Embryonic facial prominence (tissue), 1 donor: ENCODE results near the gene HOTAIR.

Source experiments
- DNase-seq: peaks from one replicate; pipeline ENCODE4 v3.0.0-alpha.2; 2016; ENCODE audit errors: extremely low spot score

The HOTAIR gene

DNA sequence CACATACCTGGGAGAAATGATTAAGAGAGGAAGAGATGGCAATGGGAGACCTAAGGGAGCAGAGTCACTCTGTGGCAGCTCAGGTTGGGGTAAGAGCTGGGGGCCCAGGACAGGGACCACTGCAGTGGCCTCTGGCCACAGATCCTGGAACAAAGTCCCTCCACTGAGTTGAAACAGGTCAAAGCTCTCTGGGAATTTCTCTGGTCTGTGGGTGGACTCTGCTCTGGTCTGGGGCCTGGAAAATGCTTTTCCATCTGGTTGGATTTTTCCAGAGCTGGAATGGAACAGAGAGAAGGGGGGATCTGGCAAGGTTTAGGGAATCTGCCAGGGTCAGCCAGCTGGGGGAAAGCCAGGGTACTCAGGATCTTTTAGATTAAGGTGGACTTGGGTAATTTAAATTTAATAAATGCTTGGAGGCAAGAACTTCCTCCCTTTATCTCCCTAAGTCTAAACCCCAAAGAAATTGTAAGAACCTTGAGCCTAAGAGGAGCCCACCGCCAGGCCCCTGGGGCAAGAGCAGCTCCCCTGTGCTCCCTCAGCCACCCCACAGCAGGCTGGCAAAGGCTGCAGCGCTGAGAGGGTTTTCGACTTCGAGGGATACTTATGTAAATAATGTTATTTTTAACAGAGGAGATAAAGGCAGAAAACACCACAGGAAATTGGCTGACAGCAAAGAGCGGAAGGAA, 13.9 kb upstream of the HOTAIR start:
- DNase-seq: no peak

DNA sequence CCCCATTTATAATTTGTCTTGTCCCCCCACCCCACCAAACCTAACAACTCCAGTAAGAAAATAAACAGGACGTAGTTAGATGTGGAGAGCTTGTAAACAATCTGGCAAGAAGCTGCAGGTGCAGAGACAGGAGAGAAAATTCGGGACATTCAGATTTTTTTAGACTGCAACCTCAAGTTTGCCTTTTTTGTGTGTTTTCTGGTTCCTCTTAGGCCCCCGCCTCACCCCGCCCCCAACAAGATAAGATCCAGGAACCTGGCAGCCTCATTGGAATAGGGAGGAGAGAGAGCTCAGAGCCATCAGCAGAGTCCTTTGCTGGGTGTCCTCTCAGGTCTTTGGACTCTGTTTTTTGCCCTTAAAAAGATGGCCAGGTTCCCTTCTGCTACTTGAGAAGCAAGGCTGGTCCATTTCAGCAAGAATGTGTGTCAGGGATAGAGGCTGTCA, 13.1 kb upstream of the HOTAIR start:
- DNase-seq: no peak

DNA sequence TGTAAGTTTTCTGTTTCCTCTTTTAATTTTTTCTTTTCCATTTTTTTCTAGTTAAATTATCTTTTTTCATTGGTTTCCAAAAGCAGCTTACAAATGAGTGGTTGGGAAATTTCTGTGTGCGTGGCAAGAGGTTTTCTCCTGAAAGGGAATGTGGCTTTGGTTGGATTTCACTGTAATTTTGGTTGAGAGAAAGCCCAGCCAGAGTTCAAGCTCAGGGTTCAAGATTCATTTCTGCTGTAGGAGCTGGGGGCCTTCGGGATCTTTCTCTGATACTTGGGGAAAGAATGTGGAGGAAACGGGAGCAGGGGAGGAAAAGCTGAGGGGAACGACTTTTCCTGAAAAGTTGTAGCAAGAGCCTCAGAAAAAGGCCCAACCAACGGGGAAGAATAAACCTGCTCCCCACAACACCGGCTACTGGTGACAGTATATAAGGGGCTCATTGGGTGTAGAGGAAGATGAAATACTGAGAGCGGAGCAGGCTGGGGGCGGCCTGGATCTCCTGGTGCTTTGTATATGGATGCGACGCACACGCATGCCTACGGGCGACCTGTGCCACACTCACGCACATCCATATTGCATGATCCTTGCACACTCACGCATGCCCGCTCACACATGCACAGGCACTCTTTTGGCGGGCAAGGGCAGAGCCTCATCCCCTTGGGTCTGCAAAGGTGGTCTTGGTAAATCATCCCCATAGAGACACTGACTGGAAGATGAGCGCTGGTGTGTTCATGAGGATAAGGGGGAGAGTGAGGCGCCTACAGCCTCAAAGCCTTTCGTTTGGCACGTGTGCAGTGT, 12.1 kb upstream of the HOTAIR start:
- no peak for DNase-seq

DNA sequence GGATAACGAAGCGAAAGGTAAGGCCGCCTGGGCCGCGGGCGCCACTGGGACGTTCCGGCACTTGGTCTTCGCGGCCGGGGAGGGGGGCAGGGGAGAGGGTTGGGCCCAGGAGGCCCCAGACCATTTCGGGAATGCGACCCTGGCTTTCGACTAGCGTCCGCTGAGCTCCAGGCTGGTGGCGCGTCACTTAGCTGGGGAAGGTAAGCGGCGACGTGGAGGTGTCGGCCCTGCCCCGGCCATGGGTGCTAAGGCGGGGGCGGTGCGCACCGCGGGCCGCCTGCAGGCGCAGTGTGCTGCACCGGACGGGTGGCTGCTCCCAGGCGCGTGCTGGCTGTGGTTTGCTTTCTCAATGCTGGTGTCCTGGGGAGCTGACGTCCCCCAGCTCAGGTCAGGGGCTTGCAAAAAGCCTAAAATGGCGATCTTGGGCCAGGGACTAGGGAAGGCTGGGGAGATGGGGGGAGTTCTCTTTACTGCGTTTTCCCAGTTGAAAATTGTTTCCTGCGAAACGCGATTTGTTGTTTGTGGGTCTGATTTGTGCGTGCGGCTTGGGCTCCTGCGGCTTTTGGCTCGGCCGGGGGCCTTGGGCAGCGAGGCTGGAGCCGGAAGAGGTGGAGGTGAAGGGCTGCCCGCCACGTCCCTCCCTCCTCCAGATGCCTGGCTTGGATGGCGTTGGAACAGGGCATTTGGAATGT, 11.4 kb upstream of the HOTAIR start:
- DNase-seq: no peak

DNA sequence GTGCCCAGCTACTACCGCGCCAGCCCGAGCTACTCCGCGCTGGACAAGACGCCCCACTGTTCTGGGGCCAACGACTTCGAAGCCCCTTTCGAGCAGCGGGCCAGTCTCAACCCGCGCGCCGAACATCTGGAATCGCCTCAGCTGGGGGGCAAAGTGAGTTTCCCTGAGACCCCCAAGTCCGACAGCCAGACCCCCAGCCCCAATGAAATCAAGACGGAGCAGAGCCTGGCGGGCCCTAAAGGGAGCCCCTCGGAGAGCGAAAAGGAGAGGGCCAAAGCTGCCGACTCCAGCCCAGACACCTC, 10.9 kb upstream of the HOTAIR start:
- no peak for DNase-seq

DNA sequence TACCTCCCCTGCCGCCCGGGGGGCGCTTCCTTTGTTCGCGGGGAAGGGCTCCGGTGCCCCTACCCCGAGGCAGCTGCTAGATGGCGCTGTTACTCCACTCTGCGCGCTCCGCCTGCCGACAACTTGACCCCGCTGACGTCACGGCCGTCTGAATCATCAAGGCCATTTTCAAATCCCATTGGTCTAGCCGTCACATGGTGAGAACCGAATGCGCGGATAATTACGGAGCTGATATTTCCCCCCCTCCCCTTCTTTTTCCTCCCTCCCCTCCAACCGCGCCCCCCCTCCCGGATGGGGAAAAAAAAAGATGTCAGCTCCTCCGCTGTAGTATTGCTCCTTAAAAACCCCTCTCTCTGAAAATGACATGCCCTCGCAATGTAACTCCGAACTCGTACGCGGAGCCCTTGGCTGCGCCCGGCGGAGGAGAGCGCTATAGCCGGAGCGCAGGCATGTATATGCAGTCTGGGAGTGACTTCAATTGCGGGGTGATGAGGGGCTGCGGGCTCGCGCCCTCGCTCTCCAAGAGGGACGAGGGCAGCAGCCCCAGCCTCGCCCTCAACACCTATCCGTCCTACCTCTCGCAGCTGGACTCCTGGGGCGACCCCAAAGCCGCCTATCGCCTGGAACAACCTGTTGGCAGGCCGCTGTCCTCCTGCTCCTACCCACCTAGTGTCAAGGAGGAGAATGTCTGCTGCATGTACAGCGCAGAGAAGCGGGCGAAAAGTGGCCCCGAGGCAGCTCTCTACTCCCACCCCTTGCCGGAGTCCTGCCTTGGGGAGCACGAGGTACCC, 10.3 kb upstream of the HOTAIR start, which contains the start of gene HOXC10:
Gene HOXC10, plus strand, starts transcription at position 246 of the 791 bp plus-strand sequence. Its CDS starts 114 bp downstream, at position 360.
- peak; percentile 64 for DNase-seq

DNA sequence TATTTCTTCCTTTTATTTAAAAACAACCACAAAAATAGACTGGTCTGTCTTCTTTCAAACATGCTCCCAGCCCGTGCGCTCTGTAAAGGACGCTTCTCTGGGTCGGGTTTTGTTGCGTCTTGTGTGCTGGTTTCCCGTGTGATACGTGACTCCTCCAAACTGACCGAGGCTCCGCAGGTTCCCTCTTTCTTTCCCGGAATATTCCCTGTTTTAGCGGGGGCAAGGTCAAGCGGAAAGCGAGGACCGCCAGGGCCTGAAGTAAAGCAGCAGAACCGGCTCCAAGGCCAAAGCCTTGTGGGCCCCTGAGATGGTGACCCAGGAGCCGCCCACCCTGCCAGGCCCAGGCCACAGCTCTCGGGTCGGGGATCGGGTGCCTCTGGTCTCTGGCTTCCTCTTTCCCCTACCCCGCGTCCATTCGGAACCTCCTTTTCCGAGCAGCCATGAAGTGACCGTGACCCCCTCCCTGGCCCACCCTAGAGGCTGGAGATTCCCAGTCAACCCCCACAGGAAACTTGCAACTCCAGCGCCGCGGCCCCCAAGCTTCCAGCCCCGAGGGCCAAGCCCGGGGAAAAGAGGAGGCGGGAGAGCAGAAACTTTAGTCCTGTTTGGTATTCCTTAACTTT, 9.3 kb upstream of the HOTAIR start:
- DNase-seq: no peak

DNA sequence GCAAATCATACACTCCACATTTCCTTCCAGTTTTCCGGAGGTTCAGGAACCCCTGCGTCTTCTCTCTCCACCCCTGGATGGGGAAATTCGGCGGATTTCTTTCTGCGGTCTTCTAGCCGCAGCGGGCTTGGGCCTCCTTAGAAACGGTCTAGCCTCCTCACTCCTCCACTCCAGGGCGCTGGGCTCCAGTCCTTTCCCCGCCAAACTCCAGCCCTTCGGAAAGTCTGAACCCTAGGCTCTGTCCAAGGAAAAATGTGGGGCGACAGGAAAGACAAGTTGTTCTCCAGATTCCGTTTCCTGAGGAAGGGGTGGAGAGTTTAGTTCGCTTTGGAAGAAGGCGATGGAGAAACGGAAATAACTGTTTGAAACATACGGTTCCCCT, 8.8 kb upstream of the HOTAIR start:
- no peak for DNase-seq

DNA sequence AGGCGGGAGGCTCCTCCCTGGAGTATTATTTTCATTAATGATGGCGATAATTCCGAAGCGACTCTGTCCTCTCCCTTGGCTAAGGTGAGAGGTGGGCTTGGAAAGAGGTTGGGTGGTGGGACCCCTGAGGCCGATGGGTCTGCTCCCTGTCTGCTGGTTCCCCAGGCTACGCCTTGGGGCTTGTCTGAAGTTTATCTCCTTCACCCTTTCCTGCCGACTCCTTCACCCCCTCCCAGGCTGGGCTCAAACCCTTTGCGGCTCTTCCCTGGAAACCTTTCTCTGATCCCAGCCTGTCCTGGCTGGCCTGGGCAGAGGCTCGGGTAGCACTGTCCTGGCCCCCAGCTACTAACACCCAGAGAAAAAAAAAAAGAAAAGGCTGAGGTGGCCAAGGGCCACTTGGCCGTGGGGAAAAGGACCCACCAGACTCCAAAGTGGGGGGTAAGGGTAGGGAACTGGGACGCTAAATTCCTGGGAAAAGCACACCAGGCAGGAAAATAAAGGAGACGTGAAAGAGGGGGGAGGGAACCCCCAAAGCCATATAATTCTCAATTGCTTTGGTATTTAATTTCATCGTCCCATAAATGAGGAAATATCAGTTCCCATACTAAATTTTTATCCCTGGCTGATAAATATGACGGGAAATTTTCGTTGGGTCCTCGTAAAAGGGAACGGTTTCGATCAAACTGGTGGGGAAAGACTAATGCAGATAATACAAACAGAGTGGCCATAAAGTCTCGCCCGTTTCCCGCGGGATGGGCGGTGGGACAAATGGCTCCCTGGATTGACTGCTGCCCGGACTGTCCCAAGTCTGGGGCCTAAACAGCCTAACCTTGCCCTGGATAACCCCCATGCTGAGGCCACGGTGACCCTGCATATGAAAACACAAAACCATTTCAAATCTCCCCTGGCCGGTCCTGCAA, 8.2 kb upstream of the HOTAIR start:
- no peak for DNase-seq

DNA sequence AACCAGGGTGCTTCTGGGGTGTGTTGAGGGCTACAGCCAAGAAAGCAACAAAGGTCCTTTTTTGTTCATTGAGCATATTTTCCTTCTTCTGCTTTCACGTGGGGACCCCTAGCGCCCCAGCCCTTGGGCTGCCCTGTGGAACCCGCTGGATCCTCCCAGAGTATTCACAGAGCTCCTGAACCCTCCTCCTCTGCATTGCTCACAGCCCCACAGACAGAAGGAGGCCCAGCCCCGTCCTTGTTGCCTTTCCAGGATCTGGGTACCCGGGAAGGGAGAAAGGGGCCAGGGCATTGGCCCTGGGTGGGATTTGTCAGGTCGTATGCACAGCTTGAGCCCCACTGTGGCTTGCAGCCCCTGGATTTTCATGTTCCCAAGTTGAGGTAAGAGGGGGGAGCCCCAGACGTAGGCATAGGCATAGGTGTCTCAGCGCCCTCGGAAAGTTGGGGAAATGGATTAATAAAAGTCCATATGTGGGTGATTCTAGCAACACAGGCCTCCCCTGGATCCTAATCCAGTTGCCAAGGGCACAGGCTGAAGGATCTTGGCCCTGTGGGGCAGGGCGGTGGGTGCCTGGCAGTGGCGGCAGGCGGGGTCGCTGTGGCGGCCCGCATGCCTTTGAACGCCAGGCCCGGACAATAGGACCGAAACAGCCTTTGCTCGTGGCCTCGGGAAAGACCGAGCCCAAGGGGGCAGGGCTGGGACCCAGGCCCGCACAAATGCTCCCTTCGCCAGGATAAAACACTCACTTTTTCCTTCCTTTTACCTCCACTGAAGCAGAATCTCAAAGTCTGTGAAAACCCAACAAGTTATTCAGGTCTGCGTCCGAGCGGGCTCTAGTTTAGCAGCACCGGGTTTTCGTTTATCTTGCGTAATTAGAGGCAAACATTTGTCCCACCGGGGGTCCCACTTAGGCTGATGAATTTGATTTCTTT, 7.1 kb upstream of the HOTAIR start:
- no peak for DNase-seq

DNA sequence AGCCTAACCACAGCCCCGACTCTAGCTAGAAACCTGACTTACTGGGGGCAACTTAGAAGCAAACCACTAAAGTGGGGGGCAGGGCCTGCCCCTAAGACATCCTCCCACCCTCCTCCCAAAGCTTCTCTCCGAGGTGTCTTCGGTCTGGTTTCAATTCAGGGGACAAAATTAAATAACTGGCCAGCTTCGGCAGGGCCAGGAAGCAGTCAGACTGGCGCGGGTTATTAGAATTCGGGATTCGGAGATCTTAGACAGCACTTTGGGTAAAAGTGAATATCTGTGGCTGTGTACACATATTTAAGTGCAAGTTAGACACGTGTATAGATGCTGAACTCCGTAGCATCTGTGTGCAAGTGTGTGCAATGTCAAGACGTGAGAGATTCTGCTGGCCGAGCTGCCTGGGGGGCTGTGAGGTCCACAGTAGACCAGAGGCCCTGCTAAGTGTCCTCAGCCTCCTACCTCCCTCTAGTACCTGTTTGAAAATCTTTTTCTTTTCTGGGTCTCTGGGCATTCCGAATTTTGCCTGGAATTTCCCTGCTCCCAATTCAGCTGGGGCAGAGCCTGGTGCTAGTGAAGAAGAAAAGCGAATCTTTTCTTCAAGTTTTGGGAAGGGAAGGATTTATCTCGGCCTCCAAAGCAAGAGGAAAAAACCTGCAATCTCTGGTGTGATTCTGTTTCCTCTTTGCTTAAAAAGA, 6.2 kb upstream of the HOTAIR start:
- no peak for DNase-seq

DNA sequence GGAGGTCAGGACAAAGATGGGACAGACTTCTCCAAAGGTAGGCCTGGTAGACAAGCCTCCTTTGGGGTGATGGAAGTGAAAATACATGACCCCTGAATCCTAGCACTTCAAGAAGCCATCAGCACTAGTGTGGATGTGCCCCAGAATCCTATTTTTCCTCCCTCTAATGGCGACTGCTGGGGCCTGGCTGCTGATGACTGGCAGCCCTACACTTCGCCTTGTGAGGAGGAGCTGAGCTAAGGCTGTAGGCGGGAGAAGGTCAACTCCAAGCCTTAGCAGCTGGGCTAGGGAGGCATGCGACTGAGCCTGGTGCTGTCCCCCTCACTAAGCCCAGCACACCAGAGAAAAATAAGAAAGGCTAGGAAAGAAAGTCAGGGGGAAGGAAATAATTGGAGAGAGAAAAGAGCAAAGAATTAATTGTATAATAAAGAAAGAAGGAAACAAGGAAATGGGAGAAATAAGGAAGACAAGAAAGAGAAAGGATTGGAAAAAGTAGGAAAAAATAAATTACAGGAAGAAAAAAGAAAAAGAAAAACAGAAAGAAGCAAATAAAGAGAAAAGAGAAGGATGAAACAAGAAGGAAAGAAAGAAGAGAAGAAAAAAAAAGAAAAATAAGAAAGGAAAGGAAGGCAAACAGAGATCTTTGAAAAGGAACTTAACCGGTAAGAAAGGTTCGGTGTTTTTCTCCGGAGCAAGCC, 5.5 kb upstream of the HOTAIR start:
- DNase-seq: no peak

DNA sequence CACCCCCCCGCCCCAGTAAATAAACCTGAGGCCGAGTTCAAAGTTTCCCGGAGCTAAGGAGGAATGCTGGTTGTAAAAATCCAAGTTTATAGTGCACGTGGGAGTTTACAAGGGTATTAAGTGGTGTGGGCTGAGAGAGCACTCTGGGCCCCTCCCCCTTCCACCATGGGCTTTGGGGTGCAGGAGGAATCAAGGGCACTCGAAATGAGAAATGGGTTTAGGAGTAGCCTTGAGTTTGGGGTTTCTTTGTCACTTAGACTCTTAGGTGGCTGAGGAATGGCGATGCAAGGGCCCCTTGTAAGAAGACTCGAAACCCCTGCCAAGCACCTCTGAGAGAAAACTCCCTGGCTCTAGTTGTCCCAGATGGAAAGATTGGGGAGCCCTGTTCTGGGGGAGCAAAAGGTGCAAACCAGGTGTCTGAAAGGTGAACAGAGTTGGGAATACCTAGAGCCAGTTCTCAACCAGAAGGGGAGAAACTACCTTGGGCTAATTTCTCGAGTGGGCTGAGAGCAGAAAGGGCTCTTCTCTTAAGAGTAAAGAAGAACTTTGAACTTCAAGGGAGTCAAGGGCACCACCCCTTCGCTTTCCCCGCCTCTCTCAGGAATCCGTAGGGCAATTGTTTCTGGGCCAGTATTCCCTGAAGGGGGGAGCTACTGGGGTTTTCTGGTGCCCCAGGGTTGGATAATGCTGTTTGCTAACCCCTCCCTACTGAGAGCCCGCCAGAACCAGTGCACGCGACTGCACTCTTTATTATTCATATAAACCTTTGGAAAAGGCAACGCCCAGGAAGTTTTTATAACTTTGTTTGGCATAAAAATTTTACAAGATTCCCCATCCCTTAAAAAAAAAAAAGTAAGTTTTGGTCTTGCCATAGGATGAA, 4.0 kb upstream of the HOTAIR start:
- DNase-seq: no peak

DNA sequence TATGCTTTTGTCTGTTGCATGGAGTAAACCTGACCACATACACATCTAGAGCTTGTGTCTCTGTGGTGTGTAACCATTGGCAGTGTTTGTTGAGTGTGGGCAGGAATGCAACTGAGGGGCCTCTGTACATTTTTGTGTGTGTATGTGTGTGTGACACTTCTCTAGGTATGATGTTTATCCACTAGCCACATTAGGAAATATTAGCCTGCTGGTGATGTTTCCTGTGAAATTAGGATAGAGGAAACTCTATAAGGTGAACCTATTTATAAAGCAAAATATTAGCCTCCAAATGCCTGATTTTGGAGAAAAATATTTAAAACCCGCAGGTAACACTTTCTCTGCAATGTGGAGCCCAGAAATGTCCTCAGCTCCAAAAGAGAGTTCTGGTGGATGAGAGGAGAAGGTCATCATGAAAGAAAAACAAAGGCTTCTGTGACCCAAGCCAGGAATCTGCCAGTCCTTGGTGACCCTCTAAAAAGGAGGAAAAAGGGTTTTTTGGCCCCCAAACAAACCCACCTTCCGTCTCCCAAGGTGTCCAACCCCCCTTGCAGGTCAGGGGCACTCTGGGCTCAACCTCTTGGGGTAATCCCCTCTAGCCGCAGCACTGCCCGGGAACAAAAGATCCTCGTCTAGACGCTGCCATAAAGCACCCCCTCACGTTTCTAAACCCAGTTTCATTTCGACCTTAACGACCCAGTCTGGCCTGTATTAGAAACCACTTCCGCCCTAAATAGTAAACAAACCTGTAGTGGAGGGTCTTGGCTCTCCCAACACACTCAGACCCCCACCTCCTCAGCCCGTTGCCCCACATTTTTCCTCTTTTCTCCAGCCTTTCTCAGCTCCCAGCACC, 3.1 kb upstream of the HOTAIR start:
- no peak for DNase-seq

DNA sequence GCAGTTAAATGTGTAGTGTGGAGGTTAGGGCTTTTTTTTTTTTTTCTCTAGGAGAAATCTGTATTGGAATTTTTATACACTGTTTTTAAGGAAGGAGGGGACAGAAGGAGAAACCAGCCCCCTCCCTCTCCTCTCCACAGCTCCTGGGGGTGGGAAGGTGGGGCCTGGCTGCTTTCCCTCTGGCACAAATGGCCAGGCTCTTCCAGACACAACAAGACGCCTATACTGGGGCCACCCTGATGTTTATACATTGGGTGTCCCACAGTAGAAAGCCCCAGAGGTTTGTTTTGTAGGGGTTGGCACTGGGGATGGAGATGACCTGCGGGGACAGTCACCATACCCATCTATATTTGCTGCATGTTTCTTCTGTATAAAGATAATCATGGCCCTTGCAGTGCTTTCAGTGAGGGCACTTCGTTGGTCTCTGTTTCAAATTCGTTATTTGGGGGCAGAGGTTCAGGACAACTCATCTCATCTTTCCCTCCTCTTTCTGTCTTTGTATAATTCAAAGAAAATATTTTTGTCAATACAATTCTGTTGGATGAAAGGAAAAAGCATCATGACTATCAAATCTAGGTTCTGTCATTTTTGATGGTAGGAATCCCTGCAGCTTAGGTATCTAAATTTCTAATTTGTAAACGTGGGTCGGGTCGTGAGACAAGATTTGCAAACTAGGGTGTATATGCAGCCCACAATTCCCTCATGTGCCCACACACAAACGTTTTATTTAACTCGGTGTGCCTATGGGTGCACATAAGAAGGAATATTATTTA, 2.3 kb upstream of the HOTAIR start:
- no peak for DNase-seq
